NOMO-1 (cell line): ENCODE results near the gene NXF3.
A peak's percentile ranks its signal among the peaks of the same experiment; 100 is the strongest.
"Not testable (repeated sequence)": the region's sequence is repeated elsewhere in the genome, so short reads cannot be mapped to it uniquely, and the experiment has no call there.

Experiments used
- DNase-seq, 2 experiments: peaks; one replicate each; lab custom pipeline; 2025; ENCODE audit not compliant: unreplicated experiment in 2 of 2; lab: John Stamatoyannopoulos, UW

The NXF3 gene

GRCh38 chrX:103092942-103093341 is at the start of gene NXF3:
Gene NXF3, minus strand, starts transcription at chrX:103093143. Its CDS starts 120 bp downstream, at chrX:103093023.
- DNase-seq, result peak; percentile 53 to 57

DNA sequence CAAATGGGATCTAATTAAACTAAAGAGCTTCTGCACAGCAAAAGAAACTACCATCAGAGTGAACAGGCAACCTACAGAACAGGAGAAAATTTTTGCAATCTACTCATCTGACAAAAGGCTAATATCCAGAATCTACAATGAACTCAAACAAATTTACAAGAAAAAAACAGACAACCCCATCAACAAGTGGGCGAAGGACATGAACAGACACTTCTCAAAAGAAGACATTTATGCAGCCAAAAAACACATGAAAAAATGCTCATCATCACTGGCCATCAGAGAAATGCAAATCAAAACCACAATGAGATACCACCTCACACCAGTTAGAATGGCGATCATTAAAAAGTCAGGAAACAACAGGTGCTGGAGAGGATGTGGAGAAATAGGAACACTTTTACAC is 43.6 kb upstream of the NXF3 start:
- DNase-seq, result not testable (repeated sequence)

DNA sequence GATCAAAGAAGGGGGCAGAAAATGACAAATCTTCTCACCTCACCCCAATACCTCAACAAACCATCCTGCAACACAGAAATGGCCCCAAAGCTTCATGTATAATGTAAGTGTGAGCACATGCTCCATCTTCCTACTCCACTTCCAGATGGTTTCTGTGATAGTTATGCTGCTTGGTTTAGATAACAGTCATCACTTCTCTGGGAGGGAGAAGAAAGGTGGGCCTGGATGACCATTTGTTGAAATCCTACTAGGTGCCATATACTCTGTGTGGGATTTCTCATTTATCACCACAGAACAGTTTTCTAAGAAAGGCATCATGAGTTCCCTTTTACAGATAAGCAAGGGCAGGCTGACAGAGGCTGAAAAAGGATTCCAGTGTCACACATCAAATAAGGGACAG is 31.3 kb upstream of the NXF3 start:
- no peak for DNase-seq

- no peak for DNase-seq
These were observed 27.8 kb upstream of the NXF3 start for GRCh38 chrX:103120748-103121147.

- DNase-seq, result not testable (repeated sequence)
These were observed 24.0 kb upstream of the NXF3 start for GRCh38 chrX:103116970-103117369.

DNA sequence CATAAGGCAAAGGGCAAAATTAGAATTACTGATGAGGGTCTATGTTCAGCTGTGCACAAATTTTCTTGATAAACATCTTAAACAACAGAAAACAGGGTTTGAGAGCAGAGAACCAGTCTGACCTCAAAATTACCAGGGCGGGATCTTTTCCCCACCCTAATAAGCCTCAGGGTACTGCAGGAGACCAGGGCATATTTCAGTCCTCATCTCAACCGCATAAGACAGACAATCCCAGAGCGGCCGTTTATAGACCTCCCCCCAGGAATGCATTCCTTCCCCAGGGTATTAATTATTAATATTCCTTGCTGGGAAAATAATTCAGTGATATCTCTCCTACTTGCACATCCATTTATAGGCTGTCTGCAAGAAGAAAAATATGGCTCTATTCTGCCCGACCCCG is 16.6 kb upstream of the NXF3 start:
- DNase-seq, result not testable (repeated sequence)

DNA sequence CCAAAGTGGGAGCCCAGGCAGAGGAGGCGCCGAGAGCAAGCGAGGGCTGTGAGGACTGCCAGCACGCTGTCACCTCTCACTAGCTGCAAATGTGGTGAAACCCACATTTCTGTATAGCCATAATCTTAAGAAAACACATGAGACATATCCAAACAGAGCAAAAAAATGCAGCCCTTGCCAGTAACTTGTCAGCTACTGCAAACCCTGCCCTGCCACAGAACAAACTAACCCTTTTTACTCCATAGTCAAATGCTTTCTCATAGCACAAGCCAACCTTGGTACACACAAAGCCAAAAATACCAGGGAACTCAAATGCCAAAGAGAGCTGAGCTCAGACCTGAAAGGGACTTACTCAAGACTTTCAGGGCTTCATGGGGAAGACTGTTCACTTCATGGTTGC is 14.9 kb upstream of the NXF3 start:
- DNase-seq, result no peak

DNA sequence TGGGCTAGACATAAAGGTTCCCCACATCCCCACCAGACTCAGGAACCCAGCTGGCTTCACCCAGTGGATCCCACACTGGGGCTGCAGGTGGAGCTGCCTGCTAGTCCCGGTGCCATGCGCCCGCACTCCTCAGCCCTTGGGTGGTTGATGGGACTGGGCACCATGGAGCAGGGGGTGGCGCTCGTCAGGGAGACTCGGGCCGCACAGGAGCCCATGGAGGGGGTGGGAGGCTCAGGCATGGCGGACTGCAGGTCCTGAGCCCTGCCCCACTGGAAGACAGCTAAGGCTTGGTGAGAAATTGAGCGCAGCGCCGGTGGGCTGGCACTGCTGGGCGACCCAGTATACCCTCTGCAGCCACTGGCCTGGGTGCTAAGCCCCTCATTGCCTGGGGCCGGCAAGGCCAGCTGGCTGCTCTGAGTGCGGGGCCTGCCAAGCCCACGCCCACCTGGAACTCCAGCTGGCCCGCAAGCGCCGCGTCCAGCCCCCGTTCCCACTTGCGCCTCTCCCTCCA is 14.3 kb upstream of the NXF3 start:
- DNase-seq, result not testable (repeated sequence)

DNA sequence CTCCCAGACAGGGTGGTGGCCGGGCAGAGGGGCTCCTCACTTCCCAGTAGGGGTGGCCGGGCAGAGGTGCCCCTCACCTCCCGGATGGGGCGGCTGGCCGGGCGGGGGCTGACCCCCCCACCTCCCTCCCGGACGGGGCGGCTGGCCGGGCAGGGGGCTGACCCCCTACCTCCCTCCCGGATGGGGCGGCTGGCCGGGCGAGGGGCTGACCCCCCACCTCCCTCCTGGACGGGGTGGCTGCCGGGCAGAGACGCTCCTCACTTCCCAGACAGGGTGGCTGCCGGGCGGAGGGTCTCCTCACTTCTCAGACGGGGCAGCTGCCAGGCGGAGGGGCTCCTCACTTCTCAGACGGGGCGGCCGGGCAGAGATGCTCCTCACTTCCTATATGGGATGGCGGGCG is 11.4 kb upstream of the NXF3 start:
- not testable (repeated sequence) for DNase-seq

GRCh38 chrX:103103866-103104265 is 10.9 kb upstream of the NXF3 start:
- DNase-seq, result not testable (repeated sequence)

GRCh38 chrX:103101299-103102042 is 8.5 kb upstream of the NXF3 start:
- no peak for DNase-seq

GRCh38 chrX:103100484-103100883 is 7.5 kb upstream of the NXF3 start:
- DNase-seq, result no peak

DNA sequence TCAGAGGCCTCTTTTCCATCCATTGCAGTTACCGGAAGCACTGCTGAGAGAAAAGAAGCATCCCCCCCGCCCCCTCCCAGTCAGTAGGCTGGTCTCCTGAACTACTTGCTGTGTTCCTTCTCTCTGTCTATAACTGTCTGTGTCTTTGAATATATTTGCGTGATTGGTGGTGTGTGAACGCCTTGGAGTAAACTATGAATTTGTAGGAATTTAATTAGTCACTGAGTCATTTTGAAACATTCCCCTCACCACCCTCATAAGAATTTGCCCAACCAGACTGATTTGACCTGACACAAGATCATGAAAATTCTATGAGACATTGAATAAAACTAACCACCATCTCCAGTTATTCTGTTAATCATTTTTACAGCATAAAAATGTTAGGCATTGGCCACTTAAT is 6.7 kb upstream of the NXF3 start:
- DNase-seq, result no peak

GRCh38 chrX:103098488-103098887 is 5.5 kb upstream of the NXF3 start:
- DNase-seq, result no peak

GRCh38 chrX:103081051-103081450 is 11.9 kb downstream of the NXF3 start:
- DNase-seq, result no peak

GRCh38 chrX:103073467-103073866 is 19.5 kb downstream of the NXF3 start:
- no peak for DNase-seq

GRCh38 chrX:103066606-103067005 is 26.3 kb downstream of the NXF3 start:
- DNase-seq, result no peak

- peak; percentile 60 to 81 for DNase-seq
These were observed 29.0 kb downstream of the NXF3 start, which contains the start of gene BEX1 for GRCh38 chrX:103063918-103064434. Gene BEX1, minus strand, starts transcription at chrX:103064171. Its CDS starts 897 bp downstream, at chrX:103063274.

- peak; percentile 22 to 53 for DNase-seq
These were observed 29.6 kb downstream of the NXF3 start for GRCh38 chrX:103063191-103063845.

DNA sequence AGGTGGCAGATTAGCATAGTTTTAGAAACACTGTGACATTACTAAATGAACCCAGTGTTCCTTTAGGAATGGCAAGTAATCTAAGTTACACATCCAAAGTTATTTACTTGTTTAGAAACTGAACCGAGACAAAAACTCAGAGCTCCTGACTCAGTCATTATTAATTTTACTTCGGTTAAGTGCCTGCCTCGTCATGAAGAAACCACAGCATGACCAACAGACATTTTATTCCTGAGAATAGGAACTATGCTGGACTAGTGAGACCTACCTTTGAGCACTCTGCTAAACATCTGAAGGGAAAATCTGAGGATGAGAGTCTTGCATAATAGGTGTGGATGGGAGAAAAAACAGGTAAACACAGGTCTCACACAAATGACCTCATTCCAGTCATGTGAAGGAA is 31.5 kb downstream of the NXF3 start:
- no peak for DNase-seq

DNA sequence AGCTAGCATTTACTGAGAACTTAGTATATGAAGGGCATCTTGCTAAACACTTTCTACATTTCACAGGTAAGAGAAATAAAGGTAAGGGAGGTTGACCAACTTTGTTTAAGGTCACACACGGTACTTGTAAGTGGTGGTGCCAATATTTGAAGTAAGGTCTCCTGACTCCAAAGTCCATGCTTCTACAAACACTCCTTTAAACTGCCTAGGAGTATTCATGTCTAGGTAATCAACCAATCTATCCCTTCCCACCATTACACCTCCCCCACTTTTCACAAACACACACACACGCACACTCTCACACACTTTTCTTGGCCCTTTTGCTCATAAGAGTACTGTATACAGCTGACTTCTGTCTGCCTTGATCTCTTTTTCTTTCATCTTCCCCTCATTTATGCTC is 36.0 kb downstream of the NXF3 start:
- no peak for DNase-seq

DNA sequence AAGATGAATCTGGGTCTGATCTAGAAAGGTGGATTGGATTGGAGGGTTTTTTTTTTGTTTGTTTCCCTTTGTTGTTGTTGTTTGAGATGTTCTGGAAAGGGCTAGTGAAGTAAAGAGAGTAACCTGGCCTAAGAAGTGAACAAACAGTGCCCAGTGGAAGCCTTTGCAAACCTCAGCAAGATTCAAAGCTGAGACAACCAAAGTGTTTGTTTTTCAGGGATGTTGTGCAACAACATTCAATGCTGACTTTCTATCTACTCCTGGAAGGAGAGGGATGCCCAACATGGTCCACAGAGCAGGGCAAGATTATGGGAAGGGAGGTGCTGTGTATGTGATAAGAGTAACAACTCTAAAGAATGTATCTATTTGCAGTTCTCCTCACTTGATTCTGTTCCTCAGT is 40.3 kb downstream of the NXF3 start:
- DNase-seq, result no peak
